Ovary (tissue), 9 donors: ENCODE measurements around the gene PRICKLE2. TPM values are rescaled to one million over a fixed set of nuclear protein-coding genes. Genes with fewer than 3 reads are reported as not detected.
A peak's percentile ranks its signal among the peaks of the same experiment; 100 is the strongest.

Source experiments
- DNase-seq, 5 donors: peaks; one replicate each; pipeline ENCODE4 v3.0.0-alpha.2; 2019 to 2020
- H3K27ac ChIP-seq, 2 donors: fragments of 200-600 bp; one replicate each; pipeline versions ENCODE4 v1.5.1 to v1.8.0; 2019 to 2022
- H3K27me3 ChIP-seq: fragments of 200-600 bp; one replicate; pipeline ENCODE4 v1.8.0; 2022
- H3K36me3 ChIP-seq: fragments of 200-600 bp; sonication (generic); one replicate; pipeline ENCODE4 v1.5.1; 2019
- H3K4me1 ChIP-seq: one replicate; pipeline ENCODE4 v1.8.1; 2013; ENCODE audit warnings: mild to moderate bottlenecking, moderate library complexity; ENCODE audit not compliant: insufficient read depth
- H3K4me3 ChIP-seq: fragments of 200-600 bp; sonication (generic); one replicate; pipeline ENCODE4 v1.5.1; 2017
- H3K9me3 ChIP-seq, 2 donors: fragments of 200-600 bp in 1 of 2; sonication (generic) in 1 of 2; one replicate each; pipeline versions ENCODE4 v1.5.1 to v1.8.1; 2013 to 2019; ENCODE audit warnings: mild to moderate bottlenecking in 1 of 2, moderate library complexity in 1 of 2
- CTCF ChIP-seq, 3 donors: fragments of 450-650 bp in 2 of 3; fragments of 200-600 bp in 1 of 3; IDR thresholded peaks; one replicate each; pipeline versions ENCODE4 v1.5.1 to v1.8.0; 2016 to 2022; ENCODE audit warnings: antibody characterized with exemption in 3 of 3, mild to moderate bottlenecking in 1 of 3
- EP300 ChIP-seq: sonication (generic); formaldehyde crosslinking; IDR thresholded peaks from one replicate; pipeline ENCODE4 v1.6.1; 2017; ENCODE audit warnings: antibody characterized with exemption
- POLR2A ChIP-seq: fragments of 450-650 bp; IDR thresholded peaks from one replicate; pipeline ENCODE4 v1.6.1; 2017; ENCODE audit warnings: antibody characterized with exemption, mild to moderate bottlenecking, moderate library complexity
- WGBS, 3 donors: extraction: QIAGEN DNeasy Blood & Tissue Kit in 1 of 3; methylation state at CpG; one replicate each; pipeline versions ENCODE4 v1.1.5 to v1.1.7; 2013 to 2017; 5-methylcytosine and 5-hydroxymethylcytosine counted together
- intact Hi-C, 4 donors: fragments of 100-400 bp; cut with DNase I; formaldehyde crosslinking; loops; one replicate each; pipeline versions ENCODE4 v1.11.0 to v1.15.1; 2022 to 2023
- polyA plus RNA-seq, 2 donors: library from polyadenylated mRNA; stranded (reverse); fragments of 200-250 nt in 1 of 2; fragments of 350-450 nt in 1 of 2; fragmentation: Illumina TruSeq in 1 of 2; extraction: RNeasy Lipid Tissue Mini Kit (QIAGEN cat#74804) in 1 of 2; gene quantifications; one replicate each; pipeline ENCODE4 v1.2.3, GENCODE V29; 2013 to 2014
- total RNA-seq, 7 donors: library from RNA; depleted of rRNA in 2 of 7; stranded (reverse); fragments of >200 nt in 2 of 7; fragmentation: NEBNext Ultra II Directional in 3 of 7; extraction: Animal tissue kit (Norgen Biotek cat#: 25700) in 3 of 7; gene quantifications; one replicate each; pipeline versions ENCODE4 v1.1.0 to v1.2.4, GENCODE V29; 2016 to 2023
- donor health status: DM: no; HTN: no; CAD: no; lungs with moderate emphysema.
- donor health status: DM: no; HTN: no; CAD: no.
- donor health status: Bipolar disorder and iron deficiency.
- donor health status: DM: yes; HTN: yes; CAD: no.
- donor health status: DM: no; HTN: no; CAD: no.
- donor health status: DM: yes; HTN: yes; CAD: no.

PRICKLE2 gene
- total and polyA plus RNA-seq, 9 donors = 6.3 to 34.8 (median 25.4) TPM

- TF ChIP-seq CTCF (IDR thresholded peaks at IDR 0.05) (no peak), POLR2A (no peak), EP300 (no peak)
- Histone ChIP-seq H3K27me3 (no peaks in the 10 kb centered on the region), H3K36me3 (no peaks in the 10 kb centered on the region), H3K4me3 (no peak overlapping the region), H3K27ac (no peak overlapping the region), H3K4me1 (peaks cover 16% of the 10 kb centered on the region), H3K9me3 (no peaks in the 10 kb centered on the region)
- intact Hi-C loops = no loop called here
- 44 to 79% (median 63%) methylated on average over 3 of the region's 3 CpGs for WGBS, 3 donors
- DNase-seq = no peak
These were observed 15.1 kb upstream of the PRICKLE2 start for GRCh38 chr3:64240396-64240795.

GRCh38 chr3:64239841-64240240, 14.6 kb upstream of the PRICKLE2 start:
- H3K9me3 ChIP-seq = no peaks in the 10 kb centered on the region
- no peak overlapping the region for H3K27ac ChIP-seq
- H3K27me3 ChIP-seq = no peaks in the 10 kb centered on the region
- peaks cover 16% of the 10 kb centered on the region for H3K4me1 ChIP-seq
- no peak for DNase-seq
- H3K4me3 ChIP-seq = no peak overlapping the region
- TF ChIP-seq EP300 (no peak), CTCF (IDR thresholded peaks at IDR 0.05) (no peak), POLR2A (no peak)
- H3K36me3 ChIP-seq = no peaks in the 10 kb centered on the region
- intact Hi-C loops = no loop called here
- WGBS, 3 donors = 92 to 97% (median 93%) methylated on average over 5 of the region's 5 CpGs

- no peaks in the 10 kb centered on the region for H3K27me3 ChIP-seq
- peak; percentile 79 to 91 (median 90) for DNase-seq
- H3K4me1 ChIP-seq = peaks cover 16% of the 10 kb centered on the region
- no peak overlapping the region for H3K4me3 ChIP-seq
- 5 to 13% (median 8%) methylated on average over 12 of the region's 12 CpGs for WGBS, 3 donors
- H3K9me3 ChIP-seq = no peaks in the 10 kb centered on the region
- no peak overlapping the region for H3K27ac ChIP-seq
- TF ChIP-seq CTCF (IDR thresholded peaks at IDR 0.05) (no peak), EP300 (no peak), POLR2A (no peak)
- H3K36me3 ChIP-seq = no peaks in the 10 kb centered on the region
- intact Hi-C loops = no loop called here
These were observed 13.9 kb upstream of the PRICKLE2 start for GRCh38 chr3:64238971-64239667.

GRCh38 chr3:64237083-64237482, 11.8 kb upstream of the PRICKLE2 start:
- H3K27me3 ChIP-seq = no peaks in the 10 kb centered on the region
- intact Hi-C loops = no loop called here
- H3K27ac ChIP-seq = no peak overlapping the region
- no peaks in the 10 kb centered on the region for H3K9me3 ChIP-seq
- H3K4me1 ChIP-seq = peaks cover 12% of the 10 kb centered on the region
- H3K4me3 ChIP-seq = no peak overlapping the region
- WGBS, 3 donors = 95 to 98% (median 98%) methylated on average over 7 of the region's 7 CpGs
- DNase-seq = no peak
- no peak for TF ChIP-seq CTCF (IDR thresholded peaks at IDR 0.05)
- no peak for TF ChIP-seq POLR2A
- TF ChIP-seq EP300 = no peak
- H3K36me3 ChIP-seq = no peaks in the 10 kb centered on the region
